Mucosa of rectum (tissue), 2 donors: ENCODE measurements around the gene CMTM3.

ENCODE experiments used
- H3K27ac ChIP-seq, 2 donors: one replicate each; pipeline ENCODE4 v1.7.0; 2013; ENCODE audit warnings: inconsistent platforms in 2 of 2, low read depth in 2 of 2, low read length in 2 of 2
- H3K27me3 ChIP-seq, 2 donors: one replicate each; pipeline ENCODE4 v1.7.0; 2013; ENCODE audit warnings: low read length in 2 of 2; ENCODE audit not compliant: control insufficient read depth in 2 of 2, insufficient read depth in 2 of 2
- H3K36me3 ChIP-seq, 2 donors: one replicate each; pipeline ENCODE4 v1.7.0; 2013; ENCODE audit warnings: low read length in 2 of 2; ENCODE audit not compliant: control insufficient read depth in 2 of 2, insufficient read depth in 2 of 2
- H3K4me1 ChIP-seq, 2 donors: one replicate each; pipeline ENCODE4 v1.7.0; 2013; ENCODE audit warnings: low read length in 2 of 2, mild to moderate bottlenecking in 1 of 2; ENCODE audit not compliant: control insufficient read depth in 2 of 2, insufficient read depth in 2 of 2
- H3K4me3 ChIP-seq, 2 donors: one replicate each; pipeline ENCODE4 v1.7.0; 2013; ENCODE audit warnings: low read length in 2 of 2
- H3K9ac ChIP-seq, 2 donors: one replicate each; pipeline ENCODE4 v1.7.0; 2013; ENCODE audit warnings: low read length in 2 of 2, low read depth in 1 of 2, mild to moderate bottlenecking in 1 of 2
- H3K9me3 ChIP-seq, 2 donors: one replicate each; pipeline ENCODE4 v1.7.0; 2013; ENCODE audit warnings: low read length in 2 of 2; ENCODE audit not compliant: control insufficient read depth in 2 of 2
- donor health status: healthy.
- donor health status: Normal muscosa, but diverticular disease.

CMTM3 gene

GRCh38 chr16:66581246-66581952 is 23.1 kb upstream of the CMTM3 start:
- H3K27ac ChIP-seq: no peak overlapping the region
- peaks cover 8 to 16% of the 10 kb centered on the region in 2 donors for H3K27me3 ChIP-seq
- peaks cover 2 to 4% of the 10 kb centered on the region in 2 donors for H3K4me1 ChIP-seq
- H3K9ac ChIP-seq: no peak overlapping the region
- no peak overlapping the region for H3K4me3 ChIP-seq
- H3K36me3 ChIP-seq: no peaks in the 10 kb centered on the region
- H3K9me3 ChIP-seq: no peaks in the 10 kb centered on the region

GRCh38 chr16:66585481-66586239 is 18.8 kb upstream of the CMTM3 start:
- Histone ChIP-seq H3K27me3 (no peaks in the 10 kb centered on the region), H3K36me3 (no peaks in the 10 kb centered on the region), H3K4me3 (no peak overlapping the region), H3K27ac (no peak overlapping the region), H3K9me3 (no peaks in the 10 kb centered on the region), H3K9ac (no peak overlapping the region), H3K4me1 (no peaks in the 10 kb centered on the region)

- no peaks in the 10 kb centered on the region for H3K4me1 ChIP-seq
- H3K9me3 ChIP-seq: no peaks in the 10 kb centered on the region
- H3K4me3 ChIP-seq: no peak overlapping the region
- H3K36me3 ChIP-seq: no peaks in the 10 kb centered on the region
- no peak overlapping the region for H3K9ac ChIP-seq
- no peak overlapping the region for H3K27ac ChIP-seq
- no peaks in the 10 kb centered on the region for H3K27me3 ChIP-seq
Measured at GRCh38 chr16:66587881-66588600, 16.5 kb upstream of the CMTM3 start.

GRCh38 chr16:66588981-66589713 is 15.4 kb upstream of the CMTM3 start:
- Histone ChIP-seq H3K27ac (no peak overlapping the region), H3K4me1 (no peaks in the 10 kb centered on the region)

GRCh38 chr16:66590322-66590721 is 14.2 kb upstream of the CMTM3 start:
- Histone ChIP-seq H3K27me3 (no peaks in the 10 kb centered on the region), H3K9me3 (no peaks in the 10 kb centered on the region), H3K36me3 (no peaks in the 10 kb centered on the region), H3K27ac (no peak overlapping the region), H3K9ac (peak overlapping the region in 1 of 2 donors; percentile 9), H3K4me1 (no peaks in the 10 kb centered on the region), H3K4me3 (peak overlapping the region in 1 of 2 donors; percentile 50)

More at GRCh38 chr16:66588981-66589713, 15.4 kb upstream of the CMTM3 start:
- Histone ChIP-seq H3K36me3 (no peaks in the 10 kb centered on the region), H3K4me3 (no peak overlapping the region), H3K9ac (no peak overlapping the region), H3K27me3 (no peaks in the 10 kb centered on the region), H3K9me3 (no peaks in the 10 kb centered on the region)

- Histone ChIP-seq H3K27me3 (no peaks in the 10 kb centered on the region), H3K9me3 (no peaks in the 10 kb centered on the region), H3K27ac (no peak overlapping the region), H3K9ac (no peak overlapping the region), H3K36me3 (no peaks in the 10 kb centered on the region), H3K4me1 (no peaks in the 10 kb centered on the region), H3K4me3 (no peak overlapping the region)
Measured at GRCh38 chr16:66591018-66591417, 13.5 kb upstream of the CMTM3 start.

- no peaks in the 10 kb centered on the region for H3K36me3 ChIP-seq
- no peak overlapping the region for H3K9ac ChIP-seq
- no peaks in the 10 kb centered on the region for H3K27me3 ChIP-seq
- no peak overlapping the region for H3K4me3 ChIP-seq
- H3K4me1 ChIP-seq: no peaks in the 10 kb centered on the region
- H3K27ac ChIP-seq: no peak overlapping the region
- H3K9me3 ChIP-seq: no peaks in the 10 kb centered on the region
Measured at GRCh38 chr16:66592241-66592640, 12.3 kb upstream of the CMTM3 start.

GRCh38 chr16:66592814-66593213 is 11.7 kb upstream of the CMTM3 start:
- H3K27me3 ChIP-seq: no peaks in the 10 kb centered on the region
- H3K9ac ChIP-seq: no peak overlapping the region
- no peak overlapping the region for H3K4me3 ChIP-seq
- H3K4me1 ChIP-seq: no peaks in the 10 kb centered on the region
- H3K36me3 ChIP-seq: no peaks in the 10 kb centered on the region
- H3K9me3 ChIP-seq: no peaks in the 10 kb centered on the region
- H3K27ac ChIP-seq: no peak overlapping the region

- no peaks in the 10 kb centered on the region for H3K9me3 ChIP-seq
- H3K27me3 ChIP-seq: no peaks in the 10 kb centered on the region
- H3K4me1 ChIP-seq: no peaks in the 10 kb centered on the region
- H3K36me3 ChIP-seq: no peaks in the 10 kb centered on the region
- H3K4me3 ChIP-seq: no peak overlapping the region
- H3K9ac ChIP-seq: no peak overlapping the region
- no peak overlapping the region for H3K27ac ChIP-seq
Measured at GRCh38 chr16:66594739-66595138, 9.8 kb upstream of the CMTM3 start.
